ELF-1 (cell line): Measurements from ENCODE around the gene CRYGA.
A peak's percentile ranks its signal among the peaks of the same experiment; 100 is the strongest.

Source experiments
- DNase-seq: peaks from one replicate; pipeline ENCODE4 v3.0.0-alpha.2; 2016; ENCODE audit warnings: low read depth, low spot score

CRYGA gene, protein sequence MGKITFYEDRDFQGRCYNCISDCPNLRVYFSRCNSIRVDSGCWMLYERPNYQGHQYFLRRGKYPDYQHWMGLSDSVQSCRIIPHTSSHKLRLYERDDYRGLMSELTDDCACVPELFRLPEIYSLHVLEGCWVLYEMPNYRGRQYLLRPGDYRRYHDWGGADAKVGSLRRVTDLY

DNA sequence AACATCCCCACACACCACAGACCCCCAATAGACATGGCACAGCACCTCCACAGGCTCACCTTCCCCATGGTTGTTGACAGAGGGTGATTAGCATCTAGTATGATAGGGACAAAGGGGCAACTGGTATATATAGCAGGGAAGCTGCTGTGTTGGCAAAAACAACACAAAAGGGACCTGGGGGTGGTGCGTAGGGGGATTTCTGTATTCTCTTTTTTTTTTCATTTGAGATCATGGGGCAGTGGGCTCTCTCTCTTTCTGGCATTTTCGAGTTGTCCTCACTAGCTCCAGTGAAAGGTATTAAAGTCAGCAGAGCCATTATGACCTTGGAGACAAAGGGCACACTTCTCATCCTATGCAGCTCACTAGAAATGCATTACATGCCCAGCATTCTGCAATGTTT, at the start of gene CRYGA:
CRYGA (minus strand) TSS at position 101 of the 400 bp plus-strand sequence; CDS start at position 68, 33 bp downstream.
- DNase-seq: no peak

DNA sequence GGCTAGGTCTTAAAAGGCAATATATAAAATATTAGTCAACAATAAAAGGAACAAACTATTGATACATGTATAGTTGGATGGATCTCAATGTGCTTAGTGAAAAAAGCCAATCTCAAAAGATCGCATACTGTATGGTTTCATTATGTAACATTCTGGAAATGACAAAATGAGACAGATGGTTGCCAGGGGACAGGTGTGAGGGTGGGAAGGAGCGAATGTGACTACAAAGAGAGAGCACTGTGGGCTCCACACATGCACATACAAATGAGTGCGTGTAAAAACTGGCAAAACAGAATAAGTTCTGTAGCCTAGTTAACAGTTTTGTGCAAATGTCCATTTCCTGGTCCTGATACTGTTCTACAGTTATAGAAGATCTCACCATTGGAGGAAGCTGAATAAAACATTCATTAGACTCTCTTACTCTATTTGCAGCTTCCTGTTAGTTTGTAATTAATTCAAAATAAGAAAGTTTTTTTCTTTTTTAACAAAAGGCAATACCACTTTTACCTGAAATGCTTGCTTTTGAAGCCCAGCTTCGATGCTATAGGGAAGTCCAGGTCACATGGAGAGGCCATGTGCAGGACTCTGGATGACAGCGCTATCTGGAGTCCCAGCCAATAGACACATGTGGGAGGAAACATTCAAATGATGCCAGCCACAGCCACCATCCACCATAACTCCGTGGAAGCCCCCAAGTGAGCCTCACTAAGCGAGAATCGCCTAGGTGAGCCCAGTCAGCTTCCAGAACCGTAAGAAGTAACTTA, 47.5 kb upstream of the CRYGA start:
- DNase-seq: no peak

- DNase-seq: no peak
These were observed 45.1 kb upstream of the CRYGA start for GRCh38 chr2:208208335-208209085.

DNA sequence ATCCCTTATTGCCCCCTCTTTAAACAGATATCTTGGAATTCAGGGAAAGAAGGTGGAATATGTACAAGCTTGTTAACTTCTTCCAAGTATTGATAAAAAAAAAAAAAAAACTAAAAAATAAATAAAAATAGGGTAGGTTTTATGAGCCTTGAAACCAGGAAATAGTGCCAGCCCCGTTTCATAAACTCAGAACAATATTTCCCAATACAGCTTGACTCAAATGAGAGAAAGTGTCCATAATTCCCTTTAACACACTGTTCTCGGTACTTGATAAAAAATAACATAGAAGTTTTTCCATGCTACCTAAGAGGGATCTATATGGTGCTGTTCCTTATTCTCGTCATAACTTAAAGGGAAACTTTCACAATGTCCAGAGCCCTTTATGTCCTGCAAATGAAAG, 44.4 kb upstream of the CRYGA start:
- no peak for DNase-seq

DNA sequence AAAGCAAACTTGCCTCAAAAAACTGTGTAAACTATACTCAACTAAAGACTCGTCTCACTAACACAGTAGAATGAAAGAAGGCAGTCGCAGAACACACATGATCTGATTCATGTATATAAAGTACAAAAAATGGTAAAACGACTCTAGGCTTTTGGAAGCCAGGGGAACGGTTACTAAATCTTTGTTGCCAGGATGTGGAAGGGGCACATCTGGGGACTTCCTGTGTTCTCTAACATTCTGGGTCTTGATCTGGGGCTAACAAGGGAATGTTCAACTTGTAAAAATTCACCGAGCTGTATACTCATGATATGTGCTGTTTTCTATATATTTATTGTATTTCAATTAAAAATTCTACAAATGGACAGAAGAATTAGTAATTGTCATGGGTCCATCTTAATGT, 40.8 kb upstream of the CRYGA start:
- DNase-seq: no peak

DNA sequence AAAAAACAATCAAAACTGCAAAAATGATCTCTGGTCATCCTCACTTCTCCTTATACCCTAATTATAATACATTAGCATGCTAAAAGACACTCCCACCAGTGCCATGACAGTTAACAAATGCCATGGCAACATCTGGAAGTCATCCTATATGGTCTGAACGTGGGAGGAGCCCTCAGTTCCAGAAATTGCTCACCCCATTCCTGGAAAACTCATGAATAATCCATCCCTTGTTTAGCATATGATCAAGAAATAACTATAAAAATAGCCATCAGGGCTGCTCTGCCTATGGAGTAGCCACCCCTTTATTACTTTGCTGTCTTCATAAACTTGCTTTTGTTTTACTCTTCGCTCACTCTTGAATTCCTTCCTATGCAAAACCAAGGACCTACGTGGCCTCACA, 32.1 kb upstream of the CRYGA start:
- no peak for DNase-seq

DNA sequence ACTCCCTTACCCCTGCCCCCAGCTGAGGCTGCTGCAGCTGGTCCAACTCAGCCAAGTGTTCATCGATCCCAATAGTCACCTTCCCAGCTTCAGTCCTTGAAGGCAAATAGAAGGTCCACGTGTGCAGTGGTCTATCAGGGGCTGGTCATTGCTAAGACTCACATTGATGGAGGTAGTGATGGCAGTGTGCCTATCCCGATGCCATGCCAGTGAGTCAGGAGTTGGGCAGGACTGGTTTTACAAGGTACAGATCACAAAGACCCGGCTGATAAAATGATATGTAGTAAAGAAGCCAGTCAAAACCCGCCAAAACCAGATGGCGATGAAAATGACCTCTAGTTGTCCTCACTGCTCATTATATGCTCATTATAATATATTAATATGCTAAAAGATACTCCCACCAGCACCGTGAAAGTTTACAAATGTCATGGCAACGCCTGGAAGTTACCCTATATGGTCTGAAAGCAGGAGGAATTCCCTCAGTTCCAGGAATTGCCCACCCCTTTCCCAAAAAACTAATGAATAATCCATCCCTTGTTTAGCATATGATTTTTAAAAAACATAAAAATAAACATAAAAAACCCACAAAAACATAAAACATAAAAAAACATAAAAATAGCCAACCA, 29.3 kb upstream of the CRYGA start:
- no peak for DNase-seq

GRCh38 chr2:208189810-208190503, 26.6 kb upstream of the CRYGA start, which contains the start of gene C2orf80:
C2orf80 (minus strand) TSS chr2:208190030; CDS start chr2:208186986, 3,044 bp downstream.
- DNase-seq: no peak

- DNase-seq: no peak
These were observed 25.9 kb upstream of the CRYGA start for GRCh38 chr2:208189069-208189809.

DNA sequence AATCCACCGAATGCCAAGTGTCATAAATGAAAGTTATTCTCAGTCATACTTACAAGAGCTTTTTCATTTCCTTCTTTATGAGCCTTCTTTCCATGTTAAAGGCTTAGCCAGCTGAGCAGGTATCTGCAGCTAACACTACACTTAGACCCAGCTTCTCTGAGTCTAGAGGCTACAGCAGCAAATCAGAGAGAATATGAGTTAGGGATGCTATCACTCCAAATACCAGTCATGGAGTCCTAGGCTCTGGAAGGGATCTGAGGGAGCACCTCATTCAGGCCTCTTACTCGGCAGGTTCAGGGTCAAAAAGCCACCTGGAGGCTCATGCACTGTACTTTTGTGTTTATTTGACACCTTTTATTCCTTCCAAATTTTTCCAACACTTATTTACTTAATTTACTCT, 23.5 kb upstream of the CRYGA start:
- no peak for DNase-seq

- no peak for DNase-seq
These were observed 23.1 kb upstream of the CRYGA start for GRCh38 chr2:208186465-208186864.

DNA sequence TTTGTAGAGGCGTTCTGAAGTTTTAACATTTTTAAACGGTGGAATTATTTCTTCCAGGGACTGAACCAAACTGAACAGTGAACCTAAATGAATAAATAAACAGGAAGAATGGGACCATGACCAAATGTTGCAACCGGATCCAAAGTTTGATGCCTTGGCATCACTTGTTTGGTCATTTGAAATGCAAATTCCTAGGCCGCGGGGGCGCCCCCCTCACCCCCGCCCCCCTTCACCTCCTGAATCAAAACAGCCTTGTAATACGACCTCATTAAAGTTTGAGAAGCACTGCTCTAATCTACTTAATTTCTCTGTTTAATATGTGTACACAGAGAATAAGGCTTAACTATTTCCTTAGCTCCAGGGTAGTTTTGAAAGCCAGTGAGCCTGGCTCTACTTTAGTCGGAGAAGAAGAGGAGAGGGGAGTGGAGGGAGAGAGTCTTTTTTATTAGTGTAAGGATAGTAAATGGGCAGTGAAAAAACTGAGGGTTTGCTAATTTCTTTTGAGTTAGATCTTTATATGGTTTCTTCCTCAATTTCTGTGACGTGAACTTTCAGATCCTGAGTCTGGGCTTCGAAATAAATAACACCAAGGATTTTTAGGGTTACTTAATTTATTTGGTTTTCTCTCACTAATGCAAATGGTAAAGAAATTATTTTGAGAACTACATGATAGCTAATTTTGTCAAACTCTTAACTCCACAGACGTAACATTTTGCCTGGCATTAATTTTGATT, 20.8 kb upstream of the CRYGA start:
- DNase-seq: no peak

- DNase-seq: peak; percentile 29
These were observed 20.1 kb upstream of the CRYGA start for GRCh38 chr2:208183526-208183925.

- DNase-seq: no peak
These were observed 19.4 kb upstream of the CRYGA start for GRCh38 chr2:208182835-208183234.

DNA sequence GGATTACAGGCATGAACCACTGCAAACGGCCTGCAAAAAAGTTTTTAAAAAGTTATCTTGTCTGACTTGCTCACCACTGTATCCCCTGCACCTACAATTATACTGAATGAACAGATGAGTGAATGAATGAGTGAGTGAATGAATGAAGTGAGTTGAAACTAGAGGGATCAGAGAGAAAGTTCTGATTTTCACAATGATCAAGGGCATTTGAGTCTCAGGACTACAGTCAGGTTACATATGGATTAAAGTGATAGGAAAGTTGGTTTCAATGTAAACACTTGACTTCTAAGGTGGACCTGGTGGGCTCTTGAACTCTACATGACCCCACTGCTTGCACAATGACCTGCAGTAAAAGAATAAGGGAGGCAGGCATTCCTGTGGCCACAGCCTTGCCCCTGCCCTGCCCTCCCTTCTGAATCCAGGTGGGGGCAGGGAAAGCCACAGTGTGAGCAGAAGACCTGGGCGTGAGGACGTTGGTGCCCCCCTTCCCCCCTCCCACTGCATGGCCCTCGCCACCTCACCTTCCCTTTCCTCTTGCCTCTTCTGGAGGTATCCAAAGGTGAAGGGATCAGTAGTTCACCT, 15.7 kb upstream of the CRYGA start:
- peak; percentile 55 for DNase-seq

DNA sequence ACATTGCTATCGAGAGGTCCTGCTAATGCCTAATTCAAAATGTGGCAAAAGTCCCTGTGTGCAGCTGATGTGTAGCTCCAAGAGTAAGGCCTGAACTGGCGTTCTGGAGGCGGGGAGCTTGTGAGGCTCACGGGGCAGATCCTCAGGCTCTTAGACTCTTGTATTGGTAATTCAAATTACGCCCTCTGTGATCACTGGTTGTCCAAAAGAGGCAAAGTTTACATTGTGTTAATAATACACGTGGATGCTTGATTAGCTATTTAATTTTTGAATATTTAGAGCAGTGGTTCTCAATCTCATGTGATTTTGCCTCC, 12.4 kb upstream of the CRYGA start:
- no peak for DNase-seq

DNA sequence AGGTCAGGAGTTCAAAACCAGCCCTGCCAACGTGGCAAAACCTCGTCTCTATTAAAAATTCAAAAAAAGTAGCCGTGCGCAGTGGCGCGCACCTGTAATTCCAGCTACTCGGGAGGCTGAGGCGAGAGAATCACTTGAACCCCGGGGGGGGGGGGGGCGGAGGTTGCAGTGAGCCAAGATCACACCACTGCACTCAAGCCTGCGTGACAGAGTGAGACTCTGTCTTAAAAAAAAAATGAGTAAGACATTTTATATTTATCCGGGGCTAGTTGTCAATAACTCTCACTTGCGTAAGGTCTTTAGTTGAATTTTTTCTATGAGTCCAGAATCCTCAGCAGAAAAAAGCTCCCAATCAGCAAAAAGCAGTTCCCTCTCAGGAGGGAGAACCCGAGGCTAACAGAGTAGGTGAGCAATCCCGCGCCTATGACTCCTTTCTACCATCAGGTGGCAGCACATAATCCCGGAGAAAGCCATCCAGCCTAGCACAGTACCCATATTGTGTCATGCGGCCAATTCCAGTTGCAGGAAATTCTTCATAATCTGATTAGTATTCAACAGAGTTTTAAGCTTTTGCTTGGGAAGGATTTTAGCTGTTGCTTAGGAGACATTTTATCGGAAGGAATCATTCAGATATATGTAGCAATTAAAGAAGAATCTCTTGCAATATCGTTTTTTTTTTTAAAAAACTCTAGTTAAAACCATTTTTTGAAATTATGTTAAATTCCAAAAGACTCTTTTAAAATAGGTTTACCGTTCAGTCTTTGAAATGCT, 11.9 kb upstream of the CRYGA start:
- DNase-seq: peak; percentile 84

DNA sequence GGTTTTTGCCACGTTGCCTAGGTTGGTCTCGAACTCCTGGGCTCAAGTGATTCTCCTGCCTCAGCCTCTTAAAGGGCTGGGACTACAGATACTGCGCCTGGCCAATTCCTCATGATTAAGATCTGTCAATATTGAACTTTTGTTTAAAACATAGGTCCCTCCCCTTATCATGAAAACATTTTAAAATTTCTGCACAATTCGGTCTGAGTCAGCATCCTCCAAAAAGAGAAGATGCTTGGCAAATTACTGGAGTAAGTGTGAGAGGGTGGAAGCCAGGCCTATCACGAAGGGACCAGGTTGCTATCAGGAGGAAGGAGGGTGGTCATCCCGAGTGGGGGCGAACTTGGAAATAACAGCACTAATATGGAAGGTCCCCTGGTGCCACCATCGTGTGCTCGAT, 10.8 kb upstream of the CRYGA start:
- no peak for DNase-seq

DNA sequence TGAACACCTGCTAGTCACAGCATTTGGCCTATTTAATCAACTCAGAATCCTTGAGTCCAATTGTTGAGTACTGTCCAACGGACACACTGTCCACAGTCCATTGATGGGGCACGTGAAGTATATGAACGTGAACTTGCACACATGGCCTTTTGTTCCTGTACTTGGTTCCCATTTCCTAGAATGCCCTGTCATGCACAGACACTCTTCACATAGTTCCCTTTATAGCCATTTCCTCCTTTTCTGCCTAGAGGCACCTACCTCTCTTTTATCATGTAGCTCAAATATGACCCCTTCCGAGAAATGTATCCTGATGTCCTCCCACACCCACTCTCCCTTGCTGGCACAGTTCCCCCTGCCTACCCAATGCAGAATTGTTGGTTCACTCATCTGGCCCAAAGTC, 8.7 kb upstream of the CRYGA start:
- DNase-seq: no peak
